Activated naive CD4-positive, alpha-beta T cell treated with anti-CD3 and anti-CD28 coated beads, Interleukin-2, amount 10 ng/mL, durations not matched to agents 7 days and 5 days (primary cell): ENCODE results near the gene POP4.

ENCODE experiments used
- CTCF ChIA-PET: fragments of 350-600 bp; sonication (Branson Sonifier 250); formaldehyde crosslinking; loops from one replicate; lab custom pipeline; 2021; ENCODE audit warnings: antibody characterized with exemption; lab: Charles Lee
- DNase-seq: peaks from one replicate; pipeline ENCODE4 v3.0.0-alpha.2; 2020
- H3K27ac Mint-ChIP-seq: one replicate; pipeline ENCODE4 v1.8.0; 2021; ENCODE audit warnings: mild to moderate bottlenecking, moderate library complexity, mixed read lengths
- H3K27me3 Mint-ChIP-seq: one replicate; pipeline ENCODE4 v1.8.0; 2021; ENCODE audit warnings: mild to moderate bottlenecking, mixed read lengths
- H3K36me3 Mint-ChIP-seq: one replicate; pipeline ENCODE4 v1.8.0; 2021; ENCODE audit warnings: mixed read lengths
- H3K4me1 Mint-ChIP-seq: one replicate; pipeline ENCODE4 v1.8.0; 2021; ENCODE audit warnings: mixed read lengths
- H3K4me3 Mint-ChIP-seq: one replicate; pipeline ENCODE4 v1.8.0; 2021; ENCODE audit warnings: mild to moderate bottlenecking, moderate library complexity, mixed read lengths
- H3K9me3 Mint-ChIP-seq: one replicate; pipeline ENCODE4 v1.8.0; 2021; ENCODE audit warnings: mixed read lengths

Gene POP4

DNA sequence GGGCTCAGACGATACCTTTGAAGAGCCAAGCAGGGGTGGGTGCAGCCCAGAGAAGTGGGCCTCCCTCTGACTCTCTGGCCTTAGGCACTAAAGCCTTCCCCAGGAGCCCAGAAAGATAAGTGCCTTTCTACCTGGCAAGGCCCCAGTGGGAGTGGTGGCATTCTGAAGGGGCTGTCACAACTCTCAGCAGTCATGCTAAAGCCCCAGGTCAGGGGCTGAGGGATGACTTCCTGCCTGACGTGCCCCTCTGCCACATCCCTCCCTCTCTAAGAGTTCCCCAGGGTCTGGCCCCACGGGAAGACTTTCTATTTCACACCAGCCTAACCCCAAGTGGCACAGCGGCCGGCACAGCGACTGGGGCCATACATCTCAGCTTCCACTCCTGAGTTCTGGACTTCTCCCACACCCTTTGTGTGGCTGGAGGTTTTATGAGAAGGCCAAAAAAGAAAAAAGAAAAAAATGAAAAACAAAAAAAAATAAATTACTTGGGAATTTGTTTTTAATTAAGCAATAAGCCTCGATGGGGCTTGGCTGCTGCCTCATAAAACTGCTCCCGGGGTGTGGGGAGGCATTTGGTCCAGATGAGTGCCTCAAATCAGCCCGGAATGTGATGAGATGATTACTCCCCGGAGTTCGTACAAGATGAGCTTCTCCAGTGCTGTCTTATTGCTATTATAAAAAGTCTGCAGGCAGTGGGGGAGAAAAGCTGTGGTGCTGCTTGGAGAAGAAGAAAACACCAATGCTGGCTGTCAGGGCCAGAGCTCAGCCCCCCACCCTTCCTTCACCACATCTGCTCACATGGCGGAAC is 30.7 kb downstream of the POP4 start:
- Mint-ChIP-seq H3K4me3 (no peak overlapping the region), H3K27ac (no peak overlapping the region), H3K36me3 (no peaks in the 10 kb centered on the region), H3K4me1 (no peaks in the 10 kb centered on the region), H3K9me3 (no peaks in the 10 kb centered on the region), H3K27me3 (peaks cover 24% of the 10 kb centered on the region)
- DNase-seq = no peak
- CTCF ChIA-PET = no interaction called here

DNA sequence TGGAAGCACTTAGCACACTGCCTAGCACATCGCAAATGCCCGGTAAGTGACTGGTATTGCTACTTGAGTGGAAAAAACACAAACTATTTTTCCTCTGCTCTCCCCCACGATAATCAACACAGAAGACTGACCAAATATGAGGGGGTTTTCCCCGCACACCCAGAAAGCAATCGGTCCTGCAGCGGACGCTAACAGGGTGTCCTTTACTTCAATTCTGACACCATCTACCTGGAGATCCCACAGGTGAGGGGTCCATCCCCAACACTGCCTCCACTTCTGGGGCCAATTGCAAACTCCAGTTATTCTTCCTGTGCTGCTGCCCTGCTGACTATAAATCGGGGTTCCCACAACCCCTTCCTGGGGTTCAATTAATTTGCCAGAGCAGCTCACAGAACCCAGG is 33.0 kb downstream of the POP4 start:
- H3K9me3 Mint-ChIP-seq = no peaks in the 10 kb centered on the region
- CTCF ChIA-PET = no interaction called here
- peaks cover 2% of the 10 kb centered on the region for H3K4me1 Mint-ChIP-seq
- no peaks in the 10 kb centered on the region for H3K36me3 Mint-ChIP-seq
- peaks cover 18% of the 10 kb centered on the region for H3K27me3 Mint-ChIP-seq
- H3K4me3 Mint-ChIP-seq = no peak overlapping the region
- no peak for DNase-seq
- no peak overlapping the region for H3K27ac Mint-ChIP-seq

DNA sequence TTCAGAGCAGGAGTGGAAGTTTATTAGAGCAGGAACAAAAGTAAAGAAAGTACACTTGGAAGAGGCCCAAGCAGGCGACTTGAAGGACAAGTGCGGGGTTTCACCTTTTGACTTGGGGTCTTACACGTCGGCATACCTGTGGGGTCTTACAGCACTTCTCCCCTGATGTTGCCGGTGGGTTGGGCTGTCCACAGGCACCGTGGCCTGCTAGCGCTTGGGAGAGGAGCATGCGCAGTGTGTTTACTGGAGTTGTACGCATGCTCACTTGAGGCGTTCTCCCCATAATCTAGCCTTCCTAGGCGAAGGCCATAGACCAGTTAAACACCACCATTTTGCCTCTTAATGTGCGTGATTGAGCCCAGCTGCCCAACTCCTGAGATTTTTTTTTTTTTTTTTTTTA is 34.1 kb downstream of the POP4 start:
- no peak overlapping the region for H3K27ac Mint-ChIP-seq
- H3K4me3 Mint-ChIP-seq = no peak overlapping the region
- H3K36me3 Mint-ChIP-seq = no peaks in the 10 kb centered on the region
- peaks cover 6% of the 10 kb centered on the region for H3K4me1 Mint-ChIP-seq
- H3K27me3 Mint-ChIP-seq = peaks cover 12% of the 10 kb centered on the region
- no peak for DNase-seq
- CTCF ChIA-PET = no interaction called here
- H3K9me3 Mint-ChIP-seq = no peaks in the 10 kb centered on the region

DNA sequence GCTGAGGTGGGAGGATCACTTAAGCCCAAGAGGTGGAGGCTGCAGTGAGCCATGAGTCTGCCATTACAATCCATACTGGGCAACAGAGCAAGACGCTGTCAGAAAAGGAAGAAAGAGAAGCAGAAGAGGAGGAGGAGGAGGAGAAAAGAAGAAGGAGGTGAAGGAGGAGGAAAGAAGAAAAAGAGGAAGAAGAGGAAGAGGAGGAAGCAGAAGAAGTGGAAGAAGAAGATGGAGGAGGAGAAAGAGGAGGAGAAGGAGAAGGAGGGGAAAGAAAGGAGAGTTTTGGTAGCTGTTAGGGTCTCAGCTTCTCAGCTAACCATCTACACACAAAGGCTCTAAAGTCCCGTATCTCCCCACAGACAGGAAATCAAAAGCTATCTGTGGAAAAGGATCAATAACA is 35.5 kb downstream of the POP4 start:
- Mint-ChIP-seq H3K4me3 (no peak overlapping the region), H3K27ac (no peak overlapping the region), H3K9me3 (no peaks in the 10 kb centered on the region), H3K36me3 (no peaks in the 10 kb centered on the region), H3K4me1 (peaks cover 19% of the 10 kb centered on the region), H3K27me3 (peaks cover 16% of the 10 kb centered on the region)
- CTCF ChIA-PET = no interaction called here
- DNase-seq = no peak

DNA sequence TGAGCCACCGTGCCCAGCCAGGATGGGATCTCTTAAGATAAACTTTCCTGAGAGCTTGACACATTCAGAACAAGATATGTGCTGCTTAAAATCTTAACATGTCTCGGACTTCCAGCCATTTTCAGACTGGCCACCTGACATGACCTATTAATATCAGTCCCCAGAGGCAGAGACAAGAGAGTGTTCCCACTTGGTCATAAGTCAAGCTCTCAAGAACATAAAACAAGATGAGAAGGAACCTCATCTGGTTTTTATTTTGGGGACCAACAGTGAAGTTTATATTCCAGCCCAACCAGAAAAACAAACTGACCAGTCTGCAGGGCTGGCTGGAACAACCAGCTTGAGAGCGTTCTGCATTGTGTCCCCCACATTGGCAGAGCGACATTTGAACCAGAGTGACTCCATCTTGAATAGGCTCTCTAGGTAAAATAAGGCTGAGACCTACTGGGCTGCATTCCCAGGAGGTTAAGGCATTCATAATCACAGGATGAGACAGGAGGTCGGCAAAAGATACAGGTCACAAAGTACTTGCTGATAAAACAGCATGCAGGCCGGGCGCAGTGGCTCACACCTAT is 37.4 kb downstream of the POP4 start:
- peaks cover 21% of the 10 kb centered on the region for H3K4me1 Mint-ChIP-seq
- DNase-seq = no peak
- H3K36me3 Mint-ChIP-seq = no peaks in the 10 kb centered on the region
- peaks cover 16% of the 10 kb centered on the region for H3K27me3 Mint-ChIP-seq
- H3K27ac Mint-ChIP-seq = no peak overlapping the region
- H3K9me3 Mint-ChIP-seq = no peaks in the 10 kb centered on the region
- no peak overlapping the region for H3K4me3 Mint-ChIP-seq
- CTCF ChIA-PET = no interaction called here

DNA sequence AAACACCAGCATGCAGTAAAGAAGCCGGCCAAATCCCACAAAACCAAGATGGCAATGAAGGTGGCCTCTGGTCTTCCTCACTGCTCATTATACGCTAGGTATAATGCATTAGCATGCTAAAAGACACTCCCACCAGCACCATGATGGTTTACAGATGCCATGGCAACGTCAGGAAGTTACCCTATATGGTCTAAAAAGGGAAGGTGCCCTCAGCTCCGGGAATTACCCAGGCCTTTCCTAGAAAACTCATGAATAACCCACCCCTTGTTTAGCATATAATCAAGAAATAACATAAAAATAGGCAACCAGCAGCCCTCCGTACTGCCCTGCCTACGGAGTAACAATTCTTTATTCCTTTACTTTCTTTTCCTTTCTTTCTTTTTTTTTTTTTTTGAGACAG is 38.1 kb downstream of the POP4 start:
- no peak for DNase-seq
- H3K36me3 Mint-ChIP-seq = no peaks in the 10 kb centered on the region
- CTCF ChIA-PET = no interaction called here
- no peak overlapping the region for H3K4me3 Mint-ChIP-seq
- no peaks in the 10 kb centered on the region for H3K9me3 Mint-ChIP-seq
- H3K4me1 Mint-ChIP-seq = peaks cover 21% of the 10 kb centered on the region
- H3K27me3 Mint-ChIP-seq = peaks cover 16% of the 10 kb centered on the region
- no peak overlapping the region for H3K27ac Mint-ChIP-seq

DNA sequence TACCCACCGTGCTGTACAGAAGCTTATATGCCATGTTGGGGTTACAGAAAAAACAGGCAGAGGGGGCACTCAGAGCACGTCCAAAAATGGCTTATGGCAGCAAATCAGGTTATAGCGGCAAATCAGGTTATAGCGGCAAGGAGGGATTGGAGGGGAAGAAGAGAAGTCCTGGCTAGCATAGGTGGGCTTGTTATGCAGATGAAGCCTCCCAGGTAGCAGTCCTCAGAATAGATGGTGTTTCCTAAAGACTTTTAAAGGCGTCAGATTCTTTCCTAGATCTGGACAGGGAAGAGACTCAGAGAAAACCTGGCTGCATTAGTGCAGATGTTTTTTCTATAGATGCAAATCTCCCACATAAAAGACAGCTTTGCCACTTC is 39.4 kb downstream of the POP4 start:
- DNase-seq = no peak
- H3K36me3 Mint-ChIP-seq = no peaks in the 10 kb centered on the region
- H3K9me3 Mint-ChIP-seq = no peaks in the 10 kb centered on the region
- peaks cover 21% of the 10 kb centered on the region for H3K4me1 Mint-ChIP-seq
- H3K4me3 Mint-ChIP-seq = no peak overlapping the region
- H3K27ac Mint-ChIP-seq = no peak overlapping the region
- H3K27me3 Mint-ChIP-seq = peaks cover 16% of the 10 kb centered on the region
- CTCF ChIA-PET = interaction anchor here (1.2 to 1.9 kb wide), 2 partner anchors 20 to 22 kb away, joined by 3 to 5 read pairs; partner anchors contain the start of gene PLEKHF1

DNA sequence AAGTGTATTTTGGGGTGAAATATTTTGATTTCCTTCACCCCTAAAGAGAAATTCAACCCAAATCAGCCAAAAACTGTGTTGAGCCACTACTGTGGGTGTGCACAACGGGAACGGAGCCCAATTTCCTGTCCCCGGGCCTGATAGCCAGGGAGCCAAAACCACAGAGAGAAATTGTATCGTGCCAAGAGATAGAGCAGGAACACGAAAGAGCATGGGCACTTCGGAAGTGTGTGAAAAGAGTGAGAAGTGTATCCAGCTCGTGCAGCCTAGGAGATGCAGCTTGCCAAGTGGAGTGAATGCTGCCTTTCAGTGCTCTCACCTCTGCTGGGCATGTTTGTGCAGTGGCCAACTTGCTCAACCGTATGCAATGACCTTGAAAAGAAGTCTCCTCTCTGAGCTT is 39.8 kb downstream of the POP4 start:
- no peak overlapping the region for H3K4me3 Mint-ChIP-seq
- DNase-seq = peak; percentile 29
- peak overlapping the region; percentile 17 for H3K27ac Mint-ChIP-seq

DNA sequence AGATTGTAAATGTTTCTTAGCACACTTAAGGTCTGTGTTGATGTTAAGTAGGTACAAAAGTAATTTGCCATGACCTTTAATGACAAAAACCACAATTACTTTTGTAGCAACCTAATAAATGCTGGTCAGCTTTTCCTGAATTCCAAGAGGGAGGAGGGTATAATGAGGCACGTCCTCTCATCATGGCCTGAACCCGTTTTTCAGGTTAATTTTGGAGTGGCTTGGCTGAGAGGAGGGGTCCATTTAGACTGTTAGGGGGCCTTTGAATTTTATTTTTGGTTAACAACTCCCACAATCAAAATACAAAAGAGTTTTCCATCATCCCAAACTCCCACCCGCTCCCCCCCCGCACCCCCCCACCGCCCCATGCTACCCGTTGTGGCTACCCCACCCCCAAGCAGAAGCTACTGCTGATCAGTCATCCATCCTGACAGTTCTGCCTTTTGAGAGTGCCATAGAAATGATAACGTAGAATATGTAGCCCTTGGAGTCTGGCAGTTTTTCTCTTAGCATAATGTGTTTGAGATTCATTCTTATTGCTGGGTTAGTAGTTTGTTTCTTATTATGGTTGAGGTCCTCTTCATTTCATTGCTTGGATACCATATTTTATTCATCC is 44.8 kb downstream of the POP4 start:
- H3K27me3 Mint-ChIP-seq = peaks cover 34% of the 10 kb centered on the region
- H3K4me1 Mint-ChIP-seq = peaks cover 13% of the 10 kb centered on the region
- CTCF ChIA-PET = interaction anchor here (1.1 kb wide), 1 partner anchor 22 kb away, joined by 3 read pairs; no protein-coding TSS in a partner anchor
- no peak overlapping the region for H3K27ac Mint-ChIP-seq
- no peaks in the 10 kb centered on the region for H3K36me3 Mint-ChIP-seq
- no peak overlapping the region for H3K4me3 Mint-ChIP-seq
- no peak for DNase-seq
- H3K9me3 Mint-ChIP-seq = no peaks in the 10 kb centered on the region

More for the DNA sequence above, 39.8 kb downstream of the POP4 start:
- H3K4me1 Mint-ChIP-seq = peaks cover 21% of the 10 kb centered on the region
- H3K36me3 Mint-ChIP-seq = no peaks in the 10 kb centered on the region
- CTCF ChIA-PET = interaction anchor here (1.2 to 1.9 kb wide), 2 partner anchors 20 to 23 kb away, joined by 3 to 5 read pairs; partner anchors contain the start of gene PLEKHF1
- peaks cover 15% of the 10 kb centered on the region for H3K27me3 Mint-ChIP-seq
- no peaks in the 10 kb centered on the region for H3K9me3 Mint-ChIP-seq

DNA sequence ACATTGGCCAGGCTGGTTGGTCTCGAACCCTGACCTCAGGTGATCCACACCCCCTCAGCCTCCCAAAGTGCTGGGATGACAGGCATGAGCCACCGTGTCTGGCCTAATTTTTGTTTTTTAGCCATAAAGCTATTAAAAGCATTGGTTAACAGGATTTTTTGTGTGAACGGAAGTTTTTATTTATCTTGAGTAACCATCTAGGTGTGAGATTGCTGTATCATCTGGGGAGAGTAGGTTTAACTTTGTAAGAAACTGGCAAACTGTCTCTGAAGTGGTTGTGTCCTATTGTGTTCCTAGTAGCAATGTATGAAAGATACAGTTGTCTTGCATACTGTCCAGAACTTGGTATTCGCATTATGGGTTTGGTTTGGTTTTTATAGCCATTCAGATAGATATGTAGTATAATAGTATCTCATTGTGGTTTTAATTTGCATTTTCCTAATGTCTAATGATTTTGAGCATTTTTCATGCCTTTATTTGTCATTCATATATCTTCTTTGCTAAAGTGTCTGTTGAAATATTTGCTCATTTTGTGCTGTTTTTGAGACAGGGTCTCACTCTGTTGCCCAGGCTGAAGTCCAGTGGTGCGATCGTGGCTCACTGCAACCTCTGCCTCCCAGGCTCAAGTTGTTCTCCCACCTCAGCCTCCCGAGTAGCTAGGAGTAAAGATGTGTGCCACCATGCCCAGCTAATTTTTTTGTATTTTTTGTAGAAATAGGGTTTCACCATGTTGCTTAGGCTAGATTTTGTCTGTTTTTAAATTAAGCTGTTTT is 45.7 kb downstream of the POP4 start:
- Mint-ChIP-seq H3K9me3 (no peaks in the 10 kb centered on the region), H3K4me3 (no peak overlapping the region), H3K36me3 (no peaks in the 10 kb centered on the region), H3K4me1 (peaks cover 7% of the 10 kb centered on the region), H3K27me3 (peaks cover 32% of the 10 kb centered on the region), H3K27ac (no peak overlapping the region)
- DNase-seq = no peak
- CTCF ChIA-PET = interaction anchor here (1.1 kb wide), 1 partner anchor 21 kb away, joined by 3 read pairs; no protein-coding TSS in a partner anchor

DNA sequence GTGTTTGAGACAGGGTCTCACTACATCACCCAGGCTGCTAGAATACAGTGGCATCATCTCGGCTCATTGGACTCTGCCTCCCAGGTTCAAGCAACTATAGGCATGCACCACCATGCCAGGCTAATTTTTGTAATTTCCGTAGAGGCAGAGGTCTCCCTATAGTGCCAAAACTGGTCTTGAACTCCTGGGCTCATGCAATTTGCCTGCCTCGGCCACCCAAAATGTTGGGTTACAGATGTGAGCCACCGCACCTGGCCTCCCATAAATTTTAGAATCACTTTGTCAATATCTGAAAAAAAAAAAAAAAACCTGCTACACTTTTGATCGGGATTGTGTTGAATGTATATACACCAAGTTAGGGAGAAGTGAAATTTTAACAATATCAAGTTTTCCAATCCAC is 47.3 kb downstream of the POP4 start:
- no peak overlapping the region for H3K27ac Mint-ChIP-seq
- peaks cover 32% of the 10 kb centered on the region for H3K27me3 Mint-ChIP-seq
- DNase-seq = no peak
- peaks cover 5% of the 10 kb centered on the region for H3K4me1 Mint-ChIP-seq
- CTCF ChIA-PET = interaction anchor here (1.6 kb wide), 1 partner anchor 15 kb away, joined by 3 read pairs; no protein-coding TSS in a partner anchor
- H3K9me3 Mint-ChIP-seq = no peaks in the 10 kb centered on the region
- no peaks in the 10 kb centered on the region for H3K36me3 Mint-ChIP-seq
- H3K4me3 Mint-ChIP-seq = no peak overlapping the region

DNA sequence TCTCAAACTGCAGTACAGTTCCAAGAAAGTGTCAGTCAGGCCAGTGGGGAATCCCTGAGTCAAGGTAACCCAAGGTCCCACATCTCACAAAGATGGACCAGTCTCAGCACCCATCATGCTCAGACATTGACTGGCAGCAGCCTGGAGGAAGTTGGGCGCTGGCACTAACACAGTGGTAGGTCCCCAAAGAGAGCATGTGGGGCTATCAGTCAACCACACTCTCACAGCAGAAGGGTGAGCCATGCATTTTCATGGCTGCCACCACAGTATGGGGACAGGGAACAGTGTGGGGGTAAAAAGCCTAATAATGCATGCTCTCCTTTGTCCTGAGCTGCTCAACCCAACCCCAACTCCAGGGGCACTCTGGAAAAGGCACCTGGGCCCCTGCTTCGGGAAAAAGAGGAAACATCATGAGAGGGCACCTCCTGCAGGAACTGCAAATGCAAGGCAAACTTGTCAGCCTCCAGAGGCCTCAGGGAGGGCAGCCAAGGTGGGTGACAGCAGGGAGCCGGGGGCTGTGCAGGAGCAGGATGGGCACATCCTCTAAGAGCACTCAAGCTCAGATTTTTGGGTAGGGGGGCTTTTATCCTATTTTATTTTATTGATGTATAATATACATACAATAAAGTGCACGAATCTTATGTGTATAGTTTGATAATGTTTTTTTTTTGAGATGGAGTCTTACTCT is 49.7 kb downstream of the POP4 start:
- H3K36me3 Mint-ChIP-seq = no peaks in the 10 kb centered on the region
- CTCF ChIA-PET = no interaction called here
- H3K27me3 Mint-ChIP-seq = peaks cover 32% of the 10 kb centered on the region
- H3K27ac Mint-ChIP-seq = no peak overlapping the region
- no peak overlapping the region for H3K4me3 Mint-ChIP-seq
- H3K4me1 Mint-ChIP-seq = peaks cover 7% of the 10 kb centered on the region
- no peak for DNase-seq
- no peaks in the 10 kb centered on the region for H3K9me3 Mint-ChIP-seq

DNA sequence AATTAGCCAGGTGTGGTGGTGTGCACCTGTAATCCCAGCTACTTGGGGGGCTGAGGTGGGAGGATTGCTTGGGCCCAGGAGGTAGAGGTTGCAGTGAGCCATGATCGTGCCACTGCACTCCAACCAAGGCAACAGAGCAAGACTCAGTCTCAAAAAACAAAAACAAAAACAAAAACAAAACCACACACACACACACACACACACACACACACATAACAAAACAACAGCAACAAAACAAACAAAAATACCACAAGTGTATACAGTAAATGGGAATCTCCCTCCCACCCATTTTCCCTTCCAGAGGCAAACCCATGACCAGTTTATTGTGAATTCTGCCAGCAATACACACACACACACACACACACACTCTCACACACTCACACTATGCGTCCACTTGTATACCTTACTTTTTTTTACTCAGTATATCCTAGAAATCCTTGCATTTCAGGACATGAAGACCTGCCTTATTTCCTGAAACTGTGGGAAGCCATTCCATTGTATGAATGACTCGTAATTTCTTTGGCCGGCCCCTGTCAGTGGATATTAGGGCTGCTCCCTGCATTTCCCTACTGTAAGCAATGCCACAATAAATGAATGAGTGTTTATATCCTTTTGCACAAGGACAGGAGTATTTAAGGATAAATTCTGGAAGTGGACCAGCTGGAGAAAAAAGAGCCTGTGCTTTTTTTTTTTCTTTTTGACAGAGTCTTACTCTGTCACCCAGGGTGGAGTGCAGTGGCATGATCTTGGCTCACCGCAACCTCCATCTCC is 52.3 kb downstream of the POP4 start:
- no peak for DNase-seq
- Mint-ChIP-seq H3K9me3 (no peaks in the 10 kb centered on the region), H3K27ac (no peak overlapping the region), H3K36me3 (no peaks in the 10 kb centered on the region), H3K27me3 (peaks cover 25% of the 10 kb centered on the region), H3K4me3 (no peak overlapping the region), H3K4me1 (peaks cover 17% of the 10 kb centered on the region)
- CTCF ChIA-PET = interaction anchor here (1.9 kb wide), 1 partner anchor 48 kb away, joined by 4 read pairs; no protein-coding TSS in a partner anchor
